GM06990 (cell line): ENCODE results near the gene RPH3AL.

ENCODE experiments used
- DNase-seq: peaks from one replicate; pipeline ENCODE4 v3.0.0-alpha.2; 2011; ENCODE audit not compliant: insufficient read length; ENCODE audit errors: extremely low read depth
- H3K27me3 ChIP-seq: replicated peaks from 2 replicates; pipeline ENCODE4 v1.6.0; 2011; ENCODE audit warnings: low read length; ENCODE audit not compliant: control insufficient read depth, insufficient read depth
- H3K36me3 ChIP-seq: 2 replicates; pipeline ENCODE4 v1.5.1; 2011; ENCODE audit warnings: low read length; ENCODE audit not compliant: control insufficient read depth, insufficient read depth
- H3K4me3 ChIP-seq: replicated peaks from 2 replicates; pipeline ENCODE4 v1.5.1; 2011; ENCODE audit warnings: low read depth, mild to moderate bottlenecking, control low read depth, low read length
- CTCF ChIP-seq: IDR thresholded peaks from 2 replicates; pipeline ENCODE4 v1.5.1; 2011; ENCODE audit warnings: low read length, control low read depth, mild to moderate bottlenecking, inconsistent platforms; ENCODE audit not compliant: insufficient read depth, poor library complexity, severe bottlenecking

The RPH3AL gene

GRCh38 chr17:302300-302698, 50.3 kb downstream of the RPH3AL start:
- H3K4me3 ChIP-seq = no peak overlapping the region
- H3K27me3 ChIP-seq = peaks cover 2% of the 10 kb centered on the region
- no peak for DNase-seq
- TF ChIP-seq CTCF = no peak
- H3K36me3 ChIP-seq = no peaks in the 10 kb centered on the region

DNA sequence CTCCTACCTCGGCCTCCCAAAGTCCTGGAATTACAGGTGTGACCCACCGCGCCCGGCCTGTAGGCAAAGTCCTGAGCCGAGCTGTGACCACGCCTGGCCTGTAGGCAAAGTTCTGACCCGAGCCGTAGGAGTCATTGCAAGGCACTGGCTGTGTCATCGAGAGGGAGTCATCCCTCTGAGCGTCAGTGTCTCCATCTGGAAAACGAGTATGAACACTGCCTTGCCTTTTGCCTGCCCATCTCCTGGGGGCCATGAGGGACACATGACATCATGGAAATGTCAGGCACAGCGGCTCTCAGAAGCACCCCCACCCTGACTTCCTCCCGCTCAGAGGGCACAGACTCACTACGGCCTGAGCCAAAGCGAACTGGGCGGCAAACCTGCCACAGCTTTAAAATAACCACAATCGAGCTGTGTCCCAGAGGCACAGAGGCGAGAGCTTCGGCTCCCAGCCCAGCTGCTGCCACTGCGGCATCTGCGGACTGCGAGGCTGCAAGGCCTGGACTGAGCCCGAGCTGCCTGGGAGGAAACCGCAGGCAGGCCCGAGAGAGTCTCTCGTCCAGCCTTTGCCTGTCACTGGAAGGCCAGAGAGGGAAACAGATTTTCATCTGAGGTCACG, 50.8 kb downstream of the RPH3AL start:
- Histone ChIP-seq H3K27me3 (peaks cover 2% of the 10 kb centered on the region), H3K36me3 (no peaks in the 10 kb centered on the region), H3K4me3 (no peak overlapping the region)
- TF ChIP-seq CTCF = no peak
- no peak for DNase-seq

- H3K4me3 ChIP-seq = no peak overlapping the region
- DNase-seq = no peak
- H3K27me3 ChIP-seq = peaks cover 2% of the 10 kb centered on the region
- no peaks in the 10 kb centered on the region for H3K36me3 ChIP-seq
- TF ChIP-seq CTCF = no peak
Measured at GRCh38 chr17:300881-301280, 51.7 kb downstream of the RPH3AL start.

GRCh38 chr17:299546-299945, 53.1 kb downstream of the RPH3AL start:
- DNase-seq = no peak
- H3K4me3 ChIP-seq = no peak overlapping the region
- no peak for TF ChIP-seq CTCF
- no peaks in the 10 kb centered on the region for H3K36me3 ChIP-seq
- H3K27me3 ChIP-seq = peaks cover 2% of the 10 kb centered on the region

GRCh38 chr17:298791-299450, 53.7 kb downstream of the RPH3AL start:
- Histone ChIP-seq H3K4me3 (no peak overlapping the region), H3K36me3 (no peaks in the 10 kb centered on the region), H3K27me3 (peaks cover 2% of the 10 kb centered on the region)
- DNase-seq = no peak
- no peak for TF ChIP-seq CTCF
